ENCODE measurements around the gene UBR3. TPM values are rescaled to one million over a fixed set of nuclear protein-coding genes. Genes with fewer than 3 reads are reported as not detected.

Gene UBR3
- total RNA-seq, 4 donors from 2014 or later, result 87.4 to 101 (median 97.3) TPM

- H3K36me3 ChIP-seq, result peaks cover 0 to 34% (median 0%) of the 10 kb centered on the region in 3 donors
- H3K27me3 ChIP-seq, result no peaks in the 10 kb centered on the region
- DNase-seq (ENCODE audit: low spot score in 2 of 2), result no peak
- H3K9me3 ChIP-seq, result no peaks in the 10 kb centered on the region
- TF ChIP-seq CTCF (IDR thresholded peaks at IDR 0.05) (no peak), POLR2A (IDR thresholded peaks at IDR 0.05) (no peak), EP300 (IDR thresholded peaks at IDR 0.05) (no peak)
- 73 to 75% methylated on average over 3 of the region's 3 CpGs for WGBS, 2 donors
- no peak overlapping the region for H3K4me3 ChIP-seq
- no peaks in the 10 kb centered on the region for H3K4me1 ChIP-seq
- no peak overlapping the region for H3K27ac ChIP-seq
Measured at GRCh38 chr2:170009209-170009608, 182.0 kb downstream of the UBR3 start.

- Histone ChIP-seq H3K36me3 (peaks cover 0 to 19% (median 0%) of the 10 kb centered on the region in 3 donors), H3K27ac (no peak overlapping the region), H3K4me3 (no peak overlapping the region), H3K4me1 (no peaks in the 10 kb centered on the region), H3K27me3 (no peaks in the 10 kb centered on the region), H3K9me3 (no peaks in the 10 kb centered on the region)
- DNase-seq (ENCODE audit: low spot score in 2 of 2), result no peak
- WGBS, 2 donors, result 83 to 91% methylated on average over 4 of the region's 4 CpGs
- TF ChIP-seq EP300 (IDR thresholded peaks at IDR 0.05) (no peak), CTCF (IDR thresholded peaks at IDR 0.05) (no peak), POLR2A (IDR thresholded peaks at IDR 0.05) (no peak)
Measured at GRCh38 chr2:170012773-170013172, 185.5 kb downstream of the UBR3 start.

- TF ChIP-seq EP300 (IDR thresholded peaks at IDR 0.05) (no peak), POLR2A (IDR thresholded peaks at IDR 0.05) (no peak), CTCF (IDR thresholded peaks at IDR 0.05) (no peak)
- no peaks in the 10 kb centered on the region for H3K9me3 ChIP-seq
- no peaks in the 10 kb centered on the region for H3K27me3 ChIP-seq
- H3K4me1 ChIP-seq, result no peaks in the 10 kb centered on the region
- no peak overlapping the region for H3K4me3 ChIP-seq
- no peak for DNase-seq (ENCODE audit: low spot score in 2 of 2)
- 71 to 73% methylated on average over 5 of the region's 5 CpGs for WGBS, 2 donors
- no peak overlapping the region for H3K27ac ChIP-seq
- H3K36me3 ChIP-seq, result peaks cover 0 to 15% (median 0%) of the 10 kb centered on the region in 3 donors
Measured at GRCh38 chr2:170013802-170014551, 186.7 kb downstream of the UBR3 start.

DNA sequence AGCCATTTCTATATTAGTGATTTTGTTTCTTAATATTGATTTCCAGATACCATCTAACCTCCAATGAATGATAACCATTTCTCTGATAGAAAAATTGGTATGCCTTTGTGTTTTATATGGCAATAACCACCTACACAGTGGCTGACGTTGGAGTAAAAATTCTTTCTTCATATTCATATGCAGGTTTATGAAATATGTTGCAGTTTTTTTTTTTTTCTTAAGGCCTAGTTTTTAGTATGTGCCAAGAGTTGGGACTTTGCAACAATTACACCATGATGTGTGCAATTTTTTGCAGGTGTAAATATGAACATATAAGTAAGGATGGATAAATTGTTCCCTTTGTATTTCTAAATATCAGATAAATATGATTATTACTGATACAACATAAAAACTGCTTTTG, 187.5 kb downstream of the UBR3 start:
- Histone ChIP-seq H3K27ac (no peak overlapping the region), H3K36me3 (peaks cover 0 to 12% (median 0%) of the 10 kb centered on the region in 3 donors), H3K4me3 (no peak overlapping the region), H3K4me1 (no peaks in the 10 kb centered on the region), H3K27me3 (no peaks in the 10 kb centered on the region), H3K9me3 (no peaks in the 10 kb centered on the region)
- DNase-seq (ENCODE audit: low spot score in 2 of 2), result no peak
- TF ChIP-seq CTCF (IDR thresholded peaks at IDR 0.05) (no peak), POLR2A (IDR thresholded peaks at IDR 0.05) (no peak), EP300 (IDR thresholded peaks at IDR 0.05) (no peak)
- 56 to 63% methylated on average over 1 of the region's 1 CpG for WGBS, 2 donors

- no peak overlapping the region for H3K27ac ChIP-seq
Measured at GRCh38 chr2:170017860-170018532, 190.7 kb downstream of the UBR3 start.

More at GRCh38 chr2:170017860-170018532, 190.7 kb downstream of the UBR3 start:
- no peaks in the 10 kb centered on the region for H3K4me1 ChIP-seq
- H3K4me3 ChIP-seq, result no peak overlapping the region
- DNase-seq (ENCODE audit: low spot score in 2 of 2), result no peak
- H3K9me3 ChIP-seq, result no peaks in the 10 kb centered on the region
- peaks cover 0 to 11% (median 0%) of the 10 kb centered on the region in 3 donors for H3K36me3 ChIP-seq
- WGBS, 2 donors, result 76 to 79% methylated on average over 4 of the region's 4 CpGs
- no peaks in the 10 kb centered on the region for H3K27me3 ChIP-seq
- no peak for TF ChIP-seq EP300 (IDR thresholded peaks at IDR 0.05)
- TF ChIP-seq CTCF (IDR thresholded peaks at IDR 0.05), result no peak
- TF ChIP-seq POLR2A (IDR thresholded peaks at IDR 0.05), result no peak
